SU-DHL-6 (cell line): Measurements from ENCODE around the gene SEMA4D.

ENCODE experiments used
- H2AFZ ChIP-seq: fragments of 200-600 bp; sonication (generic); 2 replicates; pipeline ENCODE4 v1.6.1; 2014; ENCODE audit warnings: low read depth, mild to moderate bottlenecking, moderate library complexity, mixed read lengths, antibody characterized with exemption, low read length; ENCODE audit not compliant: severe bottlenecking
- H3F3A ChIP-seq: fragments of 200-600 bp; shearing (Covaris generic); 2 replicates; pipeline ENCODE4 v1.6.0; 2016; ENCODE audit warnings: antibody characterized with exemption, mild to moderate bottlenecking; ENCODE audit not compliant: insufficient read depth
- H3K27ac ChIP-seq: fragments of 200-600 bp; sonication (generic); 2 replicates; pipeline ENCODE4 v1.5.1; 2016; ENCODE audit warnings: low read depth, mild to moderate bottlenecking, low read length, moderate library complexity, mixed read lengths
- H3K27me3 ChIP-seq: fragments of 200-600 bp; sonication (generic), shearing (Covaris generic); 2 replicates; pipeline ENCODE4 v1.6.0; 2014; ENCODE audit warnings: mild to moderate bottlenecking, low read length
- H3K36me3 ChIP-seq: fragments of 200-600 bp; sonication (generic); 2 replicates; pipeline ENCODE4 v1.6.1; 2014; ENCODE audit warnings: mild to moderate bottlenecking, low read length, mixed read lengths
- H3K4me2 ChIP-seq: fragments of 300-600, 200-600 bp; shearing (Covaris generic), sonication (generic); 2 replicates; pipeline ENCODE4 v1.6.0; 2014; ENCODE audit warnings: low read length, low read depth, mild to moderate bottlenecking; ENCODE audit not compliant: poor library complexity, severe bottlenecking
- H3K4me3 ChIP-seq: fragments of 200-600 bp; sonication (generic); 2 replicates; pipeline ENCODE4 v1.5.1; 2014; ENCODE audit warnings: antibody characterized with exemption, low read length, mild to moderate bottlenecking, mixed read lengths; ENCODE audit not compliant: insufficient read depth, poor library complexity, severe bottlenecking
- H3K79me2 ChIP-seq: fragments of 200-600 bp; sonication (generic); 2 replicates; pipeline ENCODE4 v1.6.1; 2014; ENCODE audit warnings: mild to moderate bottlenecking, low read length, moderate library complexity; ENCODE audit not compliant: insufficient read depth
- H3K9ac ChIP-seq: fragments of 200-600 bp; sonication (generic); 2 replicates; pipeline ENCODE4 v1.7.0; 2014; ENCODE audit warnings: mild to moderate bottlenecking, low read length
- H3K9me2 ChIP-seq: fragments of 200-600 bp; sonication (generic); replicated peaks from 2 replicates; pipeline ENCODE4 v1.6.1; 2014; ENCODE audit warnings: low read length; ENCODE audit not compliant: insufficient read depth
- H3K9me3 ChIP-seq: fragments of 200-600 bp; sonication (generic); 2 replicates; pipeline ENCODE4 v1.6.1; 2014; ENCODE audit warnings: low read length, mixed read lengths; ENCODE audit not compliant: insufficient read depth
- H4K20me1 ChIP-seq: fragments of 200-600 bp; sonication (generic); 2 replicates; pipeline ENCODE4 v1.6.1; 2014; ENCODE audit warnings: low read depth, mild to moderate bottlenecking, antibody characterized with exemption, low read length, moderate library complexity, mixed read lengths
- CTCF ChIP-seq: fragments of 200-600 bp; sonication (generic); IDR thresholded peaks from one replicate; pipeline ENCODE4 v1.5.1; 2017; ENCODE audit warnings: antibody characterized with exemption, mild to moderate bottlenecking, low read length, moderate library complexity; ENCODE audit not compliant: insufficient read depth, poor library complexity, severe bottlenecking
- EZH2phosphoT487 ChIP-seq: fragments of 200-600 bp; sonication (generic), shearing (Covaris generic); conservative IDR thresholded peaks from 2 replicates; pipeline ENCODE4 v1.6.1; 2018; ENCODE audit warnings: mild to moderate bottlenecking, antibody characterized with exemption, low read length, moderate library complexity, mixed read lengths

SEMA4D gene

GRCh38 chr9:89460551-89460950, 37.4 kb downstream of the SEMA4D start:
- Histone ChIP-seq H4K20me1 (no peaks in the 10 kb centered on the region), H3K27me3 (no peaks in the 10 kb centered on the region), H3K4me3 (no peak overlapping the region), H3K9ac (no peak overlapping the region), H3K79me2 (no peaks in the 10 kb centered on the region), H2AFZ (no peak overlapping the region), H3K36me3 (no peaks in the 10 kb centered on the region), H3K4me2 (no peak overlapping the region), H3K9me2 (no peaks in the 10 kb centered on the region), H3F3A (no peaks in the 10 kb centered on the region), H3K27ac (no peak overlapping the region), H3K9me3 (no peaks in the 10 kb centered on the region)
- TF ChIP-seq CTCF: no peak
- TF ChIP-seq EZH2phosphoT487: no peak

GRCh38 chr9:89458768-89459496, 39.0 kb downstream of the SEMA4D start:
- Histone ChIP-seq H2AFZ (no peak overlapping the region), H3K79me2 (no peaks in the 10 kb centered on the region), H3K36me3 (no peaks in the 10 kb centered on the region), H3K9ac (no peak overlapping the region), H3K4me3 (no peak overlapping the region), H3K4me2 (no peak overlapping the region), H3K9me3 (no peaks in the 10 kb centered on the region), H3K9me2 (no peaks in the 10 kb centered on the region), H3K27me3 (no peaks in the 10 kb centered on the region), H3K27ac (no peak overlapping the region), H3F3A (no peaks in the 10 kb centered on the region), H4K20me1 (no peaks in the 10 kb centered on the region)
- no peak for TF ChIP-seq EZH2phosphoT487
- no peak for TF ChIP-seq CTCF

- no peaks in the 10 kb centered on the region for H3K79me2 ChIP-seq
- H3K36me3 ChIP-seq: no peaks in the 10 kb centered on the region
- H3K4me2 ChIP-seq: no peak overlapping the region
- no peaks in the 10 kb centered on the region for H3F3A ChIP-seq
- no peaks in the 10 kb centered on the region for H3K27me3 ChIP-seq
- no peak for TF ChIP-seq EZH2phosphoT487
- TF ChIP-seq CTCF: no peak
- H3K9ac ChIP-seq: no peak overlapping the region
- H3K27ac ChIP-seq: no peak overlapping the region
- H3K9me3 ChIP-seq: no peaks in the 10 kb centered on the region
- H3K9me2 ChIP-seq: no peaks in the 10 kb centered on the region
- no peak overlapping the region for H3K4me3 ChIP-seq
- H2AFZ ChIP-seq: no peak overlapping the region
- H4K20me1 ChIP-seq: no peaks in the 10 kb centered on the region
Measured at GRCh38 chr9:89457376-89457855, 40.5 kb downstream of the SEMA4D start.
